HCT116 (cell line): ENCODE measurements around the gene HDAC10.

Source experiments
- CTCF ChIP-seq, 3 experiments: fragments of 200-600 bp in 1 of 3; sonication (generic) in 1 of 3; IDR thresholded peaks in 2 of 3; conservative IDR thresholded peaks in 1 of 3; 2 replicates each; pipeline ENCODE4 v1.5.1; 2012 to 2017; ENCODE audit warnings: low read depth in 2 of 3, low read length in 2 of 3, antibody characterized with exemption in 1 of 3, borderline replicate concordance in 1 of 3, control low read depth in 1 of 3, mild to moderate bottlenecking in 1 of 3, mixed read lengths in 1 of 3, mixed run types in 1 of 3, moderate library complexity in 1 of 3; ENCODE audit not compliant: insufficient read depth in 1 of 3
- MAX ChIP-seq: IDR thresholded peaks from 2 replicates; pipeline ENCODE4 v1.6.1; 2012
- POLR2A ChIP-seq: IDR thresholded peaks from 2 replicates; pipeline ENCODE4 v1.7.0; 2011; ENCODE audit warnings: borderline replicate concordance; ENCODE audit not compliant: insufficient read depth, insufficient read length; ENCODE audit errors: extremely low read depth
- POLR2AphosphoS5 ChIP-seq: IDR thresholded peaks from 2 replicates; pipeline ENCODE4 v1.6.1; 2011; ENCODE audit warnings: mild to moderate bottlenecking, low read depth, low read length, moderate library complexity

GRCh38 chr22:50203288-50203687, 47.8 kb downstream of the HDAC10 start:
- TF ChIP-seq CTCF (IDR thresholded peaks at IDR 0.05 in 2 of 3, conservative IDR thresholded peaks at IDR 0.05 in 1 of 3; ENCODE audit: borderline replicate concordance in 1 of 3, insufficient read depth in 1 of 3, low read depth in 2 of 3, low read length in 2 of 3), result no peak
- no peak for TF ChIP-seq MAX
- no peak for TF ChIP-seq POLR2AphosphoS5
- no peak for TF ChIP-seq POLR2A
